K562 (cell line): ENCODE results near the gene CAMK1D. TPM values are rescaled to one million over a fixed set of nuclear protein-coding genes. Genes with fewer than 3 reads are reported as not detected.

Source experiments
- ATAC-seq: fragments of 200-7000 bp; cut with Tn5 transposase; 3 replicates; pipeline ENCODE4 v1.9.1; 2020; ENCODE audit warnings: moderate library complexity
- BruUV-seq: library from RNA; stranded (reverse); fragments of 400-500 nt; replicated peaks from 2 replicates; lab custom pipeline; 2021; lab: Mats Ljungman, UMichigan
- CTCF ChIA-PET: fragments of 300-600 bp; formaldehyde crosslinking; extraction: SDS; loops from one replicate; lab custom pipeline; 2021; ENCODE audit warnings: low intra/inter-chr PET ratio; lab: Yijun Ruan, JAX
- POLR2A ChIA-PET: fragments of 300-600, 350-650 bp; sonication (Branson Sonifier 250); formaldehyde crosslinking; extraction: SDS; loops from one replicate; lab custom pipeline; 2021; ENCODE audit warnings: antibody characterized with exemption, inconsistent platforms; lab: Yijun Ruan, JAX
- DNase-seq, 4 experiments: peaks; one replicate each; pipeline versions ENCODE4 v3.0.0 to v3.0.0-alpha.2; 2011 to 2018; ENCODE audit warnings: low spot score in 3 of 4, mixed read lengths in 3 of 4; ENCODE audit errors: extremely low read depth in 1 of 4
- FAIRE-seq: peaks from 2 replicates; lab custom pipeline; 2011; peaks lifted over from hg19 to GRCh38; lab: Jason Lieb, UNC
- H2AFZ ChIP-seq: 2 replicates; pipeline ENCODE4 v1.6.0; 2011; ENCODE audit warnings: low read depth, low read length, control low read depth, inconsistent platforms
- H3K27ac ChIP-seq: fragments of 200-600 bp; 3 replicates; pipeline ENCODE4 v1.8.0; 2011; ENCODE audit warnings: low read depth, mild to moderate bottlenecking, control low read depth, inconsistent platforms, low read length, moderate library complexity, mixed read lengths; ENCODE audit errors: extremely low read depth
- H3K27me3 ChIP-seq, 2 experiments: fragments of 300-600 bp in 1 of 2; 2 replicates in 1 of 2; 3 replicates in 1 of 2; pipeline versions ENCODE4 v1.6.0 to v1.8.0; 2011; ENCODE audit warnings: inconsistent platforms in 2 of 2, low read length in 2 of 2, mild to moderate bottlenecking in 1 of 2, mixed read lengths in 1 of 2, moderate library complexity in 1 of 2; ENCODE audit not compliant: control insufficient read depth in 2 of 2, insufficient read depth in 2 of 2
- H3K36me3 ChIP-seq: fragments of 300-600 bp; 3 replicates; pipeline ENCODE4 v1.8.0; 2011; ENCODE audit warnings: mild to moderate bottlenecking, low read length, inconsistent platforms; ENCODE audit not compliant: control insufficient read depth, insufficient read depth
- H3K4me1 ChIP-seq, 2 experiments: fragments of 200-600 bp in 1 of 2; replicated peaks in 1 of 2; 2 replicates in 1 of 2; 3 replicates in 1 of 2; pipeline versions ENCODE4 v1.5.1 to v1.8.0; 2011; ENCODE audit warnings: inconsistent platforms in 2 of 2, low read length in 2 of 2, mild to moderate bottlenecking in 1 of 2, mixed read lengths in 1 of 2, moderate library complexity in 1 of 2; ENCODE audit not compliant: control insufficient read depth in 2 of 2, insufficient read depth in 2 of 2
- H3K4me2 ChIP-seq: 2 replicates; pipeline ENCODE4 v1.6.1; 2011; ENCODE audit warnings: low read length, control low read depth, inconsistent platforms, mixed read lengths; ENCODE audit not compliant: insufficient read depth
- H3K4me3 ChIP-seq: fragments of 200-600 bp; sonication (generic), shearing (Covaris generic); 2 replicates; pipeline ENCODE4 v1.5.1; 2016; ENCODE audit warnings: control low read depth, inconsistent platforms
- H3K79me2 ChIP-seq: fragments of 200-600 bp; 3 replicates; pipeline ENCODE4 v1.8.0; 2011; ENCODE audit warnings: low read length, inconsistent platforms; ENCODE audit not compliant: control insufficient read depth, insufficient read depth
- H3K9ac ChIP-seq, 2 experiments: 2 replicates each; pipeline versions ENCODE4 v1.6.0 to v1.6.1; 2011; ENCODE audit warnings: low read depth in 2 of 2, low read length in 2 of 2, control low read depth in 1 of 2, inconsistent platforms in 1 of 2, mild to moderate bottlenecking in 1 of 2, mixed read lengths in 1 of 2; ENCODE audit not compliant: insufficient read depth in 1 of 2
- H3K9me1 ChIP-seq: one replicate; pipeline ENCODE4 v1.6.0; 2011; ENCODE audit warnings: inconsistent platforms, mild to moderate bottlenecking, low read length, moderate library complexity; ENCODE audit not compliant: control insufficient read depth, insufficient read depth
- H3K9me3 ChIP-seq: replicated peaks from 2 replicates; pipeline ENCODE4 v1.5.1; 2011; ENCODE audit warnings: low read depth, low read length, inconsistent platforms; ENCODE audit not compliant: control insufficient read depth, insufficient read depth
- H4K20me1 ChIP-seq: replicated peaks from 2 replicates; pipeline ENCODE4 v1.6.1; 2011; ENCODE audit warnings: low read length, inconsistent platforms, mixed read lengths; ENCODE audit not compliant: control insufficient read depth, insufficient read depth
- KHSRP ChIP-seq: fragments of 450-650 bp; IDR thresholded peaks from 2 replicates; pipeline ENCODE4 v1.6.1; 2017
- RBM25 ChIP-seq: fragments of 200-400 bp; formaldehyde crosslinking; IDR thresholded peaks from 2 replicates; pipeline ENCODE4 v1.6.1; 2018; ENCODE audit warnings: low read length, low read depth, moderate library complexity; ENCODE audit not compliant: severe bottlenecking
- SREBF1 ChIP-seq: fragments of 150-350 bp; IDR thresholded peaks from 2 replicates; pipeline ENCODE4 v1.6.1; 2014; ENCODE audit warnings: antibody characterized with exemption, low read depth, low read length, borderline replicate concordance
- TGIF2 ChIP-seq: sonication (generic); formaldehyde crosslinking; IDR thresholded peaks from 2 replicates; pipeline ENCODE4 v1.8.1; 2022; ENCODE audit warnings: mild to moderate bottlenecking, missing genetic modification reagents, moderate library complexity
- ZBED1 ChIP-seq: IDR thresholded peaks from 2 replicates; pipeline ENCODE4 v1.6.1; 2014
- ZBTB7A ChIP-seq: IDR thresholded peaks from 2 replicates; pipeline ENCODE4 v1.6.1; 2011; ENCODE audit warnings: low read depth, mild to moderate bottlenecking, low read length, moderate library complexity, borderline replicate concordance; ENCODE audit not compliant: control insufficient read depth
- ZNF316 ChIP-seq: fragments of 450-650 bp; IDR thresholded peaks from 2 replicates; pipeline ENCODE4 v1.6.1; 2016
- ZNF436 ChIP-seq: fragments of 250-450, 450-650 bp; sonication (Bioruptor Pico); formaldehyde crosslinking; IDR thresholded peaks from 2 replicates; pipeline ENCODE4 v1.7.0; 2020; ENCODE audit warnings: mild to moderate bottlenecking
- WGBS: fragments of 100-300 bp; shearing (Covaris generic); methylation state at CpG from one replicate; pipeline ENCODE4 v1.1.6; 2016; ENCODE audit warnings: low coverage, mixed read lengths; ENCODE audit not compliant: insufficient coverage; ENCODE audit errors: missing lambda C conversion rate; 5-methylcytosine and 5-hydroxymethylcytosine counted together
- in situ Hi-C: fragments of 300-500 bp; cut with MboI; formaldehyde crosslinking; loops from 4 replicates; pipeline ENCODE4 v1.15.0; 2018; ENCODE audit warnings: inconsistent platforms, mixed read lengths
- intact Hi-C: fragments of 100-400 bp; cut with micrococcal nuclease; formaldehyde crosslinking; loops from 2 replicates; pipeline ENCODE4 v1.14.2; 2022
- polyA plus RNA-seq, 8 experiments: library from polyadenylated mRNA; depleted of rRNA in 4 of 8; stranded (reverse) in 5 of 8; unstranded in 3 of 8; fragments of >200 nt; fragmentation: Nextera tagmentation in 2 of 8; fragmentation: Illumina TruSeq in 1 of 8; extraction: Ambion mirVana in 2 of 8; extraction: Trizol in 1 of 8; gene quantifications; 2 replicates each; pipeline versions ENCODE4 v1.2.1 to v1.2.3, GENCODE V29; 2011 to 2014; ENCODE audit warnings: inconsistent platforms in 1 of 8, missing spikeins in 1 of 8
- total RNA-seq, 7 experiments: library from RNA; depleted of rRNA in 6 of 7; stranded (reverse); fragments of >200 nt in 6 of 7; fragmentation: Illumina TruSeq in 2 of 7; extraction: Trizol in 2 of 7; gene quantifications; 2 replicates each; pipeline versions ENCODE4 v1.2.1 to v1.2.3, GENCODE V29; 2011 to 2021; ENCODE audit warnings: low replicate concordance in 1 of 7
- TF ChIP-seq, protein P1 (sequence below): fragments of 250-450 bp; sonication (Bioruptor Pico); IDR thresholded peaks from 2 replicates; pipeline ENCODE4 v1.4.0; 2020; ENCODE audit warnings: mild to moderate bottlenecking
- TF ChIP-seq, protein P2 (sequence below): fragments of 450-650 bp; IDR thresholded peaks from 2 replicates; pipeline ENCODE4 v1.6.1; 2014; ENCODE audit warnings: low read depth, mild to moderate bottlenecking, moderate library complexity, borderline replicate concordance
- TF ChIP-seq, protein P3 (sequence below): fragments of 450-650 bp; IDR thresholded peaks from 2 replicates; pipeline ENCODE4 v1.6.1; 2016; ENCODE audit warnings: antibody characterized with exemption

The CAMK1D gene
- total and polyA plus RNA-seq, 9 of the 15 experiments (the other 6 are each of a cell fraction or from before 2014, with no cell fraction given), result 0.12 to 0.24 (median 0.20) TPM; not detected in 5

DNA sequence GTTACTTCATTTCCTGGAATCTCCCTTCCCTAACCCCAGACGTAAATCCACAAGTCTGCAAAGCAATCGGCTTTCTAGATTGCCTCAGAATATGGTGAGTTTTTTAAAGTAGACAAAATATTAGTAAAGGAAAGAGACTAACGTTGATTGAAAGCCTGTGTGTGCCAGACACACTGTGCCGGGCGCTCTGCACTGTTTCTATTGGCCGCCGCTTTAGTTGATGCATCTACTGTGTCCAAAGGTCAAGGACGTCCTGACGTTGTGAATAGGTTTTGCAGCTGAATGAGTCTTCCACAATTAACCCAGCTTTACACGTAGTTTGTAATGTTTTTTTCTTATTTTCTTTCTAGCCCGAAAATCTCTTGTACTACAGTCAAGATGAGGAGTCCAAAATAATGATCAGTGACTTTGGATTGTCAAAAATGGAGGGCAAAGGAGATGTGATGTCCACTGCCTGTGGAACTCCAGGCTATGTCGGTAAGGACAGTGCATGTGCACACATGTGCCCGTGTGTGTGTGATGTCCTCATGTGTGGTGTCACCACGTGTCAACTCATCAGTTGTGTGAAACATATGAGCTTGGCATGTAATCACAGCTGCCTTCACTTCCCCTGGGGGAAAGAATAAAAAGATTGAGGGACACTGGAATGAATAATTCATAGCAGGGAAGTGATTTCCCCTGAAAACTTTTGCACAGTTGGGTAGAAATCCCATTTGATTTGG is 420.1 kb downstream of the CAMK1D start:
- WGBS, result 0% methylated on average over 14 of the region's 14 CpGs
- H3K27ac ChIP-seq, result no peak overlapping the region
- CTCF ChIA-PET, result no interaction called here
- POLR2A ChIA-PET, result no interaction called here
- no peaks in the 10 kb centered on the region for H3K9me3 ChIP-seq
- H3K27me3 ChIP-seq, result peaks cover under 1 to 31% of the 10 kb centered on the region in 2 experiments; a peak in 2 of 5 replicates
- H4K20me1 ChIP-seq, result no peaks in the 10 kb centered on the region
- H3K4me3 ChIP-seq, result no peak overlapping the region
- BruUV-seq, result no TSS peak
- ATAC-seq (no peak), DNase-seq (no peak), FAIRE-seq (no peak)
- no peaks in the 10 kb centered on the region for H3K36me3 ChIP-seq
- H3K9ac ChIP-seq, result no peak overlapping the region
- intact Hi-C loops, result no loop called here
- in situ Hi-C loops, result no loop called here
- H3K79me2 ChIP-seq, result no peaks in the 10 kb centered on the region
- H3K4me2 ChIP-seq, result no peak overlapping the region
- TF ChIP-seq RBM25, result no peak
- TF ChIP-seq, protein P1, sequence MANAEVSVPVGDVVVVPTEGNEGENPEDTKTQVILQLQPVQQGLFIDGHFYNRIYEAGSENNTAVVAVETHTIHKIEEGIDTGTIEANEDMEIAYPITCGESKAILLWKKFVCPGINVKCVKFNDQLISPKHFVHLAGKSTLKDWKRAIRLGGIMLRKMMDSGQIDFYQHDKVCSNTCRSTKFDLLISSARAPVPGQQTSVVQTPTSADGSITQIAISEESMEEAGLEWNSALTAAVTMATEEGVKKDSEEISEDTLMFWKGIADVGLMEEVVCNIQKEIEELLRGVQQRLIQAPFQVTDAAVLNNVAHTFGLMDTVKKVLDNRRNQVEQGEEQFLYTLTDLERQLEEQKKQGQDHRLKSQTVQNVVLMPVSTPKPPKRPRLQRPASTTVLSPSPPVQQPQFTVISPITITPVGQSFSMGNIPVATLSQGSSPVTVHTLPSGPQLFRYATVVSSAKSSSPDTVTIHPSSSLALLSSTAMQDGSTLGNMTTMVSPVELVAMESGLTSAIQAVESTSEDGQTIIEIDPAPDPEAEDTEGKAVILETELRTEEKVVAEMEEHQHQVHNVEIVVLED, result no peak
- no peak for TF ChIP-seq TGIF2 (CRISPR knock-in tag)
- no peak for TF ChIP-seq ZBED1
- TF ChIP-seq KHSRP, result no peak
- TF ChIP-seq, protein P2, sequence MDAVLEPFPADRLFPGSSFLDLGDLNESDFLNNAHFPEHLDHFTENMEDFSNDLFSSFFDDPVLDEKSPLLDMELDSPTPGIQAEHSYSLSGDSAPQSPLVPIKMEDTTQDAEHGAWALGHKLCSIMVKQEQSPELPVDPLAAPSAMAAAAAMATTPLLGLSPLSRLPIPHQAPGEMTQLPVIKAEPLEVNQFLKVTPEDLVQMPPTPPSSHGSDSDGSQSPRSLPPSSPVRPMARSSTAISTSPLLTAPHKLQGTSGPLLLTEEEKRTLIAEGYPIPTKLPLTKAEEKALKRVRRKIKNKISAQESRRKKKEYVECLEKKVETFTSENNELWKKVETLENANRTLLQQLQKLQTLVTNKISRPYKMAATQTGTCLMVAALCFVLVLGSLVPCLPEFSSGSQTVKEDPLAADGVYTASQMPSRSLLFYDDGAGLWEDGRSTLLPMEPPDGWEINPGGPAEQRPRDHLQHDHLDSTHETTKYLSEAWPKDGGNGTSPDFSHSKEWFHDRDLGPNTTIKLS, result no peak
- TF ChIP-seq ZNF316, result no peak
- no peak for TF ChIP-seq ZBTB7A
- TF ChIP-seq, protein P3, sequence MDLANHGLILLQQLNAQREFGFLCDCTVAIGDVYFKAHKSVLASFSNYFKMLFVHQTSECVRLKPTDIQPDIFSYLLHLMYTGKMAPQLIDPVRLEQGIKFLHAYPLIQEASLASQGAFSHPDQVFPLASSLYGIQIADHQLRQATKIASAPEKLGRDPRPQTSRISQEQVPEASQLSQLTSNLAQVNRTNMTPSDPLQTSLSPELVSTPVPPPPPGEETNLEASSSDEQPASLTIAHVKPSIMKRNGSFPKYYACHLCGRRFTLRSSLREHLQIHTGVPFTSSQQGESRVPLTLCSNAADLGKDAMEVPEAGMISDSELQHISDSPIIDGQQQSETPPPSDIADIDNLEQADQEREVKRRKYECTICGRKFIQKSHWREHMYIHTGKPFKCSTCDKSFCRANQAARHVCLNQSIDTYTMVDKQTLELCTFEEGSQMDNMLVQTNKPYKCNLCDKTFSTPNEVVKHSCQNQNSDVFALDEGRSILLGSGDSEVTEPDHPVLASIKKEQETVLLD, result no peak
- TF ChIP-seq SREBF1, result no peak
- TF ChIP-seq ZNF436, result no peak
- H2AFZ ChIP-seq, result no peak overlapping the region
- no peaks in the 10 kb centered on the region for H3K4me1 ChIP-seq
- no peaks in the 10 kb centered on the region for H3K9me1 ChIP-seq
